Stimulated activated CD8-positive, alpha-beta memory T cell treated with anti-CD3 and anti-CD28 coated beads, Interleukin-7, amount 100 ng/mL, for 48 hours (primary cell): ENCODE data around the gene TCIRG1.
A peak's percentile ranks its signal among the peaks of the same experiment; 100 is the strongest.

Source experiments
- DNase-seq, 2 donors: peaks; one replicate each; pipeline ENCODE4 v3.0.0-alpha.2; 2020; ENCODE audit warnings: low read depth in 1 of 2; ENCODE audit errors: extremely low read depth in 1 of 2

Gene TCIRG1

GRCh38 chr11:68036141-68036716 is 2.6 kb upstream of the TCIRG1 start:
- no peak for DNase-seq

GRCh38 chr11:68036717-68037239 is 2.0 kb upstream of the TCIRG1 start:
- peak in 1 of 2 donors; percentile 26 for DNase-seq

GRCh38 chr11:68037411-68038225 is 1.2 kb upstream of the TCIRG1 start:
- no peak for DNase-seq

GRCh38 chr11:68038226-68038717 is 553 bp upstream of the TCIRG1 start:
- DNase-seq: no peak

GRCh38 chr11:68039526-68040086 is 781 bp downstream of the TCIRG1 start:
- DNase-seq: no peak

- peak in 1 of 2 donors; percentile 29 for DNase-seq
Observed at GRCh38 chr11:68040101-68040956, 1.5 kb downstream of the TCIRG1 start.

GRCh38 chr11:68040957-68041591 is 2.2 kb downstream of the TCIRG1 start:
- DNase-seq: no peak

- no peak for DNase-seq
Observed at GRCh38 chr11:68041617-68042218, 2.9 kb downstream of the TCIRG1 start.

- DNase-seq: no peak
Observed at GRCh38 chr11:68042219-68043028, 3.6 kb downstream of the TCIRG1 start.

- DNase-seq: no peak
Observed at GRCh38 chr11:68043029-68043348, 4.2 kb downstream of the TCIRG1 start.

- no peak for DNase-seq
Observed at GRCh38 chr11:68043349-68044144, 4.7 kb downstream of the TCIRG1 start.

GRCh38 chr11:68044145-68044813 is 5.5 kb downstream of the TCIRG1 start:
- no peak for DNase-seq

GRCh38 chr11:68044898-68045351 is 6.1 kb downstream of the TCIRG1 start:
- DNase-seq: no peak

- DNase-seq: no peak
Observed at GRCh38 chr11:68047437-68048290, 8.8 kb downstream of the TCIRG1 start.

GRCh38 chr11:68048681-68049508 is 10.1 kb downstream of the TCIRG1 start:
- no peak for DNase-seq
